ENCODE measurements around the gene EIF4G1.

DNA sequence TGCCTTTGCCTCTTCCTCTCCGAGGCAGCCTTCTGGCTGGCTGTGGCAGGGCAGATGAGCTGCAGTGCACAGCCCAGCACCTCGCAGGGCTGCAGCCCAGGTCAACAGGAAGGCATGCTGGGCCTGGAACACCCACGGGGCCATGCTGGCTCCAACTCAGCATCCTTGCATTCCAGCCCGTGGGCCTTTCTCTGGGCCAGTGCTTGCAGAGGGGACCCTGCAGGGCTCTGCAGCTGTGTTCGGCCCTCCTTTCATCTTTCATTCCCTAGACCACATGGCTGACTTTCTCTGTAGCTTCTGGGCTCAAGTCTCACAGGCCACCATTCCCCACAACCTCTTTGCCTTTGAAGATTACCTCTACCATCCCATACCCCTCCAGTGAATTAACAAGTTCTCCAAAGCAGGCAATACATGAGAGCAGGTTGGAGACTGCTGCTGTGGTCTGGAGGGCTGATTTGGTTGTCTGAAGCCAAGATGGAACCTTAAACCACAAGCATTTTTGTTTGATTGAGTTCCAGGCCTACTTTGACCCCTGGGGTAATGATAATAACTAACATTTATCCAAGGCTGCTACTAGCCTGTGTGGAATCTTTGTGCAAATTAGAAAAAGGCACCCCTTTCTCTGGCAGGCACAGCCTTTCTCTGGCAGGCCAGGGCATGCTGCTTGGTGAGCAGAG is 28.9 kb downstream of the EIF4G1 start:
- TF ChIP-seq, protein P1, sequence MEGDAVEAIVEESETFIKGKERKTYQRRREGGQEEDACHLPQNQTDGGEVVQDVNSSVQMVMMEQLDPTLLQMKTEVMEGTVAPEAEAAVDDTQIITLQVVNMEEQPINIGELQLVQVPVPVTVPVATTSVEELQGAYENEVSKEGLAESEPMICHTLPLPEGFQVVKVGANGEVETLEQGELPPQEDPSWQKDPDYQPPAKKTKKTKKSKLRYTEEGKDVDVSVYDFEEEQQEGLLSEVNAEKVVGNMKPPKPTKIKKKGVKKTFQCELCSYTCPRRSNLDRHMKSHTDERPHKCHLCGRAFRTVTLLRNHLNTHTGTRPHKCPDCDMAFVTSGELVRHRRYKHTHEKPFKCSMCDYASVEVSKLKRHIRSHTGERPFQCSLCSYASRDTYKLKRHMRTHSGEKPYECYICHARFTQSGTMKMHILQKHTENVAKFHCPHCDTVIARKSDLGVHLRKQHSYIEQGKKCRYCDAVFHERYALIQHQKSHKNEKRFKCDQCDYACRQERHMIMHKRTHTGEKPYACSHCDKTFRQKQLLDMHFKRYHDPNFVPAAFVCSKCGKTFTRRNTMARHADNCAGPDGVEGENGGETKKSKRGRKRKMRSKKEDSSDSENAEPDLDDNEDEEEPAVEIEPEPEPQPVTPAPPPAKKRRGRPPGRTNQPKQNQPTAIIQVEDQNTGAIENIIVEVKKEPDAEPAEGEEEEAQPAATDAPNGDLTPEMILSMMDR (IDR thresholded peaks at IDR 0.05) = no peak
- TF ChIP-seq POLR2A (IDR thresholded peaks at IDR 0.05) = no peak
- TF ChIP-seq EP300 (IDR thresholded peaks at IDR 0.05) = no peak
- TF ChIP-seq POLR2AphosphoS5 (IDR thresholded peaks at IDR 0.05) = no peak

Data from sigmoid colon (tissue), 4 donors.